NCI-H524 (cell line): ENCODE data around the gene GSK3A.
A peak's percentile ranks its signal among the peaks of the same experiment; 100 is the strongest.

Experiments used
- DNase-seq, 2 experiments: peaks; one replicate each; lab custom pipeline; 2025; lab: John Stamatoyannopoulos, UW

GSK3A gene

GRCh38 chr19:42281146-42281826, 38.9 kb upstream of the GSK3A start:
- DNase-seq, result no peak

DNA sequence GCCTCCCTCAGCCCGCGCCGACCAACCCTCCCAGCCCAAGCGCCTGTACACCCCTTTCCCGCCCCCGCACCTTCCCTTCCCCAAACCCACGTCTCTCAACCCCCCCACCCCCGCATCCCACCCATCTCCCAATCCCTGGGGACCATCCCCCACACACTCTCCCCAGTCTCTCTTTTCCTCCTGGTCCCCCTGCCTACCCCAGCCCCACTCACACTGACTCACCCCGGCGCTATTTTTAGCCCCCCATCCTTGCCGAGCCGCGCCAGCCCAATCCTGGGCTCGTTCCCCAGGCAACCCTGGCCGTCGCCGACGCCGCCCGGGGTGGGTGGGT, 38.4 kb upstream of the GSK3A start:
- no peak for DNase-seq

- DNase-seq, result peak; percentile 83 to 91
Observed at GRCh38 chr19:42279902-42280814, 37.8 kb upstream of the GSK3A start.

DNA sequence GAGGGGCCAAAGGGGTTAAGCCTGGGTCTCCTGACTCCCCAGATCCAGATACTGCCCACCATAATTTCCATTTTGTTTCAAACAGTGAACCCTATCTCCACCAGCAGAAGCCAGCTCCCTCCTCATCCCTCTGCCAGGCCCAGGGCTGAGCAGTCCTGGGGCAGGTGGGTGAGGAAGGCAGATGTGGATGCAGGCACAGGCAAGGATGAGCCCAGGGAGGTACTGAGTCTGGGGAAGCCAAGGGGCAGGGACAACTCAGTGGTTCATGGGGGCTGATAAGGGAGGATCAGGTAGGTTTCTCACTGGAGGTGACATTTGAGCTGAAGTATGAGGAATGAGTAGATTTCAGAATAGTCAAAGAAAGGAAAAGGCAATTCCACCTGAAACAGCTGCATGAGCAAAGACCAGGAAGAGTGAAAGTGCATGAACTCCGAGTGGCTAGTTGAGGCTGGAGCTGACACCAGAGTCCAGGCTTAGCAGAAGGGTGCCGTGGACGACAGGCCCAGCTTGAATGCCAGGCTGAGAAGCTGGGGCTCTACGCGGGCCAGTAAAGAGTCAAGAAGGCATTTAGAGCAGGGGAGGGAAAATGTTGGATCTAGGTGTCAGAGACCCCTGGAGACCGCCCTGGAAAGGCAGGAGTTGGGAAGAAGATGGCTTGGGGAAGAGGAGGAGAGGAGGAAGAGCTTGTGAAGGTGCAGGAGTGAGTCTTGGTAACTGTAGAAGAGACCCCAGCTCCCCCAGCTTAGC, 36.9 kb upstream of the GSK3A start:
- no peak for DNase-seq

GRCh38 chr19:42278452-42279154, 36.2 kb upstream of the GSK3A start:
- no peak for DNase-seq

DNA sequence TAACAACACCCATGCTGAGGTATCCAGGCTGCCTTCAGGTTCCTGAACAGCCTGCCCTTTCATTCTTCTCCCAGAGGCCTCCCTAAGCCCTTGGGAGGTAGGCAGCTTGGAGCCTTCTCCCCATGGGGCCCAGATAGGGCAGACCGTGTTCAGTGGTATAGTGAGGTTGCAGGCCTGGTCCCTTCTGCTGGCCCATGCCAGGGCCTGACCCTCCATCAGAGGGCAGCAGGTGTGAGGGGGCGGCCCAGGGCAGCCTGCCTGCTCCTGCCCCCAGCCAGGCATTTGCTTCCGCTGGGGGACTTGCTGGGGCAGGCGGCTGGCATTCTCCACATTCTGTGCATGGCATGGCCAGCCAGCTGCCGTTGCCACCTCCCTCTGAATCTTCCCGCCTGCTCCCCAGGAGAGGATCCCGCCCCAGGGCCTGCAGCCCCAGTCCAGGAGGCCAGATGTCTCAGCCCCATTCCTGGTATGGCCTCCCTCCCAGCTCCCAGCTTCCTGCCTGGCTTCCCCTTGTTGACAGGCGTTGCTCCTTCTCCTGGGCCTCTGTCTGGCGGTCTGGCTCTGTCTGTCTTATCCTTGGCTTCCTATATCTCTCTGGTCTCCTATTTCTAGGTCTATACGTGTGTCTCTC, 35.5 kb upstream of the GSK3A start:
- DNase-seq, result peak in 1 of 2 experiments; percentile 58

DNA sequence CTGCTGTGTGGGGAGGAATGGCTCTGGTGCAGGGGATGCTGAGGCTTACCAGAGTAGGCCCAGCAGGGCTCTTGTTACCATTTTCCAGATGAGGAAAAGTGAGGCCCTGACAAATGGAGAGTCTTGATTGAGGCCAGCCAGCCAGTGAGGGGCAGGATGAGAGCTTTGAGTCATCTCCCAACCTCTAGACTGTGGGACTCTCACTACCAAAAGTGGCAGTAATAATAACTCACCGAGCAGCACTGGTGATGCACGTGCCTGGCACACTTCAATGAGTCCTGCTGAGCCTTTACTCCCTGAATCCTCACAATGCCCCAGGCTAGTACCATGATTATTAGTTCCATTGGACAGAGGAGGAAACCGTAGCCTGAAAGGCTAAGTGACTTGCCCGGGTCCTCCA, 34.4 kb upstream of the GSK3A start:
- DNase-seq, result no peak

GRCh38 chr19:42276284-42276683, 33.9 kb upstream of the GSK3A start:
- no peak for DNase-seq

- no peak for DNase-seq
Observed at GRCh38 chr19:42275517-42275916, 33.1 kb upstream of the GSK3A start.

- peak in 1 of 2 experiments; percentile 28 for DNase-seq
Observed at GRCh38 chr19:42275103-42275502, 32.7 kb upstream of the GSK3A start.

- DNase-seq, result no peak
Observed at GRCh38 chr19:42274065-42274682, 31.8 kb upstream of the GSK3A start.

DNA sequence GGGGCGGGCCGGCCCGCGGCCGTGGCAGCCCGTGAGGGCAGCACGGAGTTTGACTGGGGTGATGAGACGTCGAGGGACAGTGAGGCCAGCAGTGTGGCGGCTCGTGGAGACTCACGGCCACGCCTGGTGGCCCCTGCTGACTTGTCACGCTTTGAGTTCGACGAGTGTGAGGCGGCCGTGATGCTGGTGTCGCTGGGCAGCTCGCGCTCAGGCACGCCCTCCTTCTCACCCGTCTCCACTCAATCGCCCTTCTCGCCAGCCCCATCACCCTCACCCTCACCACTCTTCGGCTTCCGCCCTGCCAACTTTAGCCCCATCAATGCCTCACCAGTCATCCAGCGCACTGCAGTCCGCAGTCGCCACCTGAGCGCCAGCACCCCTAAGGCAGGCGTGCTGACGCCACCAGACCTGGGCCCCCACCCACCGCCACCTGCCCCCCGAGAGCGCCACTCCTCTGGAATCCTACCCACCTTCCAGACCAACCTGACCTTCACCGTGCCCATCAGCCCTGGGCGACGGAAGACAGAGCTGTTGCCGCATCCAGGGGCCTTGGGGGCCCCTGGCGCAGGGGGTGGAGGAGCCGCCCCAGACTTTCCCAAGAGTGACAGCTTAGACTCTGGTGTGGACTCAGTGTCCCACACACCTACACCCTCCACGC, 31.1 kb upstream of the GSK3A start:
- no peak for DNase-seq

GRCh38 chr19:42272989-42273406, 30.6 kb upstream of the GSK3A start:
- no peak for DNase-seq

DNA sequence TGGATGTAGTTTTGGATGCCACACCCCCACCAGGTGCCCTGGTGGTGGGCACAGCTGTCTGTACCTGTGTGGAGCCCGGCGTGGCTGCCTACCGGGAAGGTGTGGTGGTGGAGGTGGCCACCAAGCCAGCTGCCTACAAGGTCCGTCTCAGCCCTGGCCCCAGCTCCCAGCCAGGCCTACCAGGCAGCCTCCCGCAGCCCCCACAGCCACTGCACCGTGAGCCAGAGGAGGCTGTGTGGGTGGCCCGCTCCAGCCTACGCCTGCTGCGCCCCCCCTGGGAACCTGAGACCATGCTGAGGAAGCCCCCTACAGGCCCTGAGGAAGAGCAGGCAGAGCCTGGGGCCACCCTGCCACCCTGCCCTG, 30.1 kb upstream of the GSK3A start:
- DNase-seq, result no peak

- no peak for DNase-seq
Observed at GRCh38 chr19:42271861-42272534, 29.6 kb upstream of the GSK3A start.

DNA sequence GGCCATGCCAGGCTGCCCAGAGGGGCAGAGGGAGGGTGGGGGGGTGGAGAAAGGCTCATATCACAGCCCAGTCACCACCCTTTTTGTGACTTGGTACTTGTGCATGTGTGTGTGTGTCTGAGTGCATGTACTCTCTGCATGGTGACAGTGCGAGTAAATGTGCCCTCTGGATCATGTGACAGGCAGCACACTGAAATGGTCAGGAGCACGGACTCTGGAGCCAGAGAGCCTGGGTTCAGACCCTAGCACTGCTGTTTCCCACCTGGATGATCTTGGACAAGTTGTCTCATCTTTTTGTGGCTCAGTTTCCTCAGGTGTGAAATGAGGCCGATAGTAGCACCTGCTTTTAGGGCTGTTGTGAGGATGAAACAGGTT, 28.6 kb upstream of the GSK3A start:
- DNase-seq, result no peak

GRCh38 chr19:42270346-42271044, 28.1 kb upstream of the GSK3A start:
- DNase-seq, result no peak

DNA sequence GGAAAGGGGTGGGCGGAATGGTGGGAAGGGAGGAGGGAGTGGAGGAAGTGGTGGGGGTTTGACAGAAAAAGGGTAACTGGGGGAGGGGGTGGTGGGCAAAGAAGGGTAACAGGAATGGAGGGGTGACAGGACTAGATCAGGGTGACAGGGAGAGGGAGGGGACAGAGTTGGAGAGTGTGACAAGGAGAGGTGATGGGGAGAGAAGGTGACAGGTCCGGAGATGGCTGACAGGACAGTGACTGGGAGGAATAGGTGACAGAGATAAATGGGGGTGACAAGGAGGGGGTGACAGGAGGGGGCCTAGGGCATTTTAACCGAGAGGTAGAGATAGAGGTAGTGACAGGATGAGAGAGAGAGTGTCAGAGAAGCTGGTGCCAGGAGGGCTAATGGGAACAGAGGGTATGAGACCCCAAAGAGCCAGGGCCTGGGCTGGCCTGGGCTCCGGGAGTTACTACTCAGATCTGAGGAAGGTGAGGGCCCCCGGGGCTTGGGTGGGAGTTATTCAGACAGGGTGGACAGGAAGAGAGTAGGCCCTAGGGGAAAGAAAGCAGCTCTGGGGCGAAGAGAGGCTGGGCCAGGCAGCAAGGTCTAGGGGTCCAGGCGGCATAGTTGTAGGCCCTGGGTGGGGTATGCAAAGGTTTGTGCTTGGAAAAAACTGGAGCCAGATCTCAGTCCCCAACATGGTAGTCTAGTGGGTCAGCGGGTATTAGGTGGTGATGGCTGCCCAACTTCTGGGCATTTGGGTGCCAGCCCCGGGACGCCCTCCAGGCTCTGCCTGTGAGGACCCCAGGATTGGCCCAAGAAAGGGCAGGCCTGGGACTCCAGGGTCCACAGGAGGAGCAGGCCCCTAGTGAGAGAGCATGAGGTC, 27.3 kb upstream of the GSK3A start:
- DNase-seq, result no peak
